HepG2 (cell line): ENCODE results near the gene ZBTB1. TPM values are rescaled to one million over a fixed set of nuclear protein-coding genes. Genes with fewer than 3 reads are reported as not detected.
A peak's percentile ranks its signal among the peaks of the same experiment; 100 is the strongest.

Experiments used
- ATAC-seq: fragments of 200-7000 bp; cut with Tn5 transposase; 3 replicates; pipeline ENCODE4 v1.9.1; 2020; ENCODE audit warnings: mild to moderate bottlenecking, moderate library complexity
- BruUV-seq: library from RNA; stranded (reverse); fragments of 400-500 nt; replicated peaks from 2 replicates; lab custom pipeline; 2021; lab: Mats Ljungman, UMichigan
- CTCF ChIA-PET: fragments of 300-600 bp; formaldehyde crosslinking; extraction: SDS; loops from one replicate; lab custom pipeline; 2021; ENCODE audit warnings: low total read pairs, inconsistent platforms, low intra/inter-chr PET ratio; lab: Yijun Ruan, JAX
- POLR2A ChIA-PET: fragments of 350-600 bp; sonication (Branson Sonifier 250); formaldehyde crosslinking; loops from one replicate; lab custom pipeline; 2020; ENCODE audit warnings: antibody characterized with exemption, inconsistent platforms; lab: Yijun Ruan, JAX
- DNase-seq: peaks from one replicate; pipeline ENCODE4 v3.0.0-alpha.2; 2015; ENCODE audit warnings: low spot score
- FAIRE-seq: peaks from 3 replicates; lab custom pipeline; 2011; peaks lifted over from hg19 to GRCh38; lab: Jason Lieb, UNC
- H2AFZ ChIP-seq: one replicate; pipeline ENCODE4 v1.6.1; 2011; ENCODE audit warnings: low read length, inconsistent platforms
- H3K27ac ChIP-seq: fragments of 300-600 bp; 3 replicates; pipeline ENCODE4 v1.8.0; 2011; ENCODE audit warnings: mixed run types, mild to moderate bottlenecking, mixed read lengths, low read length, inconsistent platforms; ENCODE audit not compliant: insufficient read depth; ENCODE audit errors: extremely low read length
- H3K27me3 ChIP-seq, 2 experiments: fragments of 200-600 bp in 1 of 2; 2 replicates in 1 of 2; 3 replicates in 1 of 2; pipeline versions ENCODE4 v1.6.0 to v1.8.0; 2011; ENCODE audit warnings: low read length in 2 of 2, mild to moderate bottlenecking in 2 of 2, moderate library complexity in 2 of 2, inconsistent platforms in 1 of 2; ENCODE audit not compliant: insufficient read depth in 2 of 2, control insufficient read depth in 1 of 2
- H3K36me3 ChIP-seq, 2 experiments: fragments of 200-600 bp in 1 of 2; replicated peaks in 1 of 2; 2 replicates in 1 of 2; 3 replicates in 1 of 2; pipeline versions ENCODE4 v1.5.1 to v1.8.0; 2011; ENCODE audit warnings: low read length in 2 of 2, inconsistent platforms in 1 of 2; ENCODE audit not compliant: insufficient read depth in 2 of 2, control insufficient read depth in 1 of 2
- H3K4me1 ChIP-seq: 2 replicates; pipeline ENCODE4 v1.5.1; 2012; ENCODE audit warnings: low read length, inconsistent platforms; ENCODE audit not compliant: insufficient read depth
- H3K4me2 ChIP-seq: 2 replicates; pipeline ENCODE4 v1.6.0; 2011; ENCODE audit warnings: low read depth, low read length, inconsistent platforms
- H3K4me3 ChIP-seq, 3 experiments: fragments of 200-600 bp in 1 of 3; sonication (generic), shearing (Covaris generic) in 1 of 3; replicated peaks in 1 of 3; 2 replicates each; pipeline ENCODE4 v1.5.1; 2011 to 2016; ENCODE audit warnings: low read length in 3 of 3, inconsistent platforms in 2 of 3, low read depth in 2 of 3, mild to moderate bottlenecking in 2 of 3, control low read depth in 1 of 3, mixed read lengths in 1 of 3; ENCODE audit not compliant: insufficient read depth in 1 of 3
- H3K79me2 ChIP-seq: one replicate; pipeline ENCODE4 v1.6.1; 2011; ENCODE audit warnings: low read length, inconsistent platforms; ENCODE audit not compliant: insufficient read depth
- H3K9ac ChIP-seq: 2 replicates; pipeline ENCODE4 v1.6.0; 2011; ENCODE audit warnings: mild to moderate bottlenecking, low read depth, low read length, inconsistent platforms; ENCODE audit not compliant: insufficient read depth
- H3K9me3 ChIP-seq: 2 replicates; pipeline ENCODE4 v1.5.1; 2012; ENCODE audit warnings: mild to moderate bottlenecking, low read length
- H4K20me1 ChIP-seq: 2 replicates; pipeline ENCODE4 v1.6.0; 2011; ENCODE audit warnings: inconsistent platforms, mild to moderate bottlenecking, low read length, moderate library complexity; ENCODE audit not compliant: insufficient read depth
- CENPT ChIP-seq: sonication (generic); formaldehyde crosslinking; IDR thresholded peaks from 2 replicates; pipeline ENCODE4 v1.8.0; 2022; ENCODE audit warnings: low read depth, mild to moderate bottlenecking, moderate library complexity, missing genetic modification reagents
- GATAD1 ChIP-seq: IDR thresholded peaks from 2 replicates; pipeline ENCODE4 v1.6.1; 2016; ENCODE audit warnings: missing genetic modification reagents, missing compliant biosample characterization
- HOXD1 ChIP-seq: sonication (generic); formaldehyde crosslinking; IDR thresholded peaks from 2 replicates; pipeline ENCODE4 v1.5.0; 2020; ENCODE audit warnings: missing genetic modification reagents
- KDM5A ChIP-seq: fragments of 200-600 bp; sonication (generic); IDR thresholded peaks from 2 replicates; pipeline ENCODE4 v1.7.0; 2018; ENCODE audit warnings: antibody characterized with exemption, mild to moderate bottlenecking, low read length, borderline replicate concordance
- PRPF4 ChIP-seq: fragments of 200-400 bp; formaldehyde crosslinking; IDR thresholded peaks from 2 replicates; pipeline ENCODE4 v1.6.1; 2016; ENCODE audit warnings: low read length, low read depth; ENCODE audit not compliant: poor library complexity, severe bottlenecking
- RNF2 ChIP-seq: fragments of 450-650 bp; conservative IDR thresholded peaks from 2 replicates; pipeline ENCODE4 v1.6.1; 2016; ENCODE audit warnings: low read depth
- SOX13 ChIP-seq, 3 experiments: fragments of 450-650 bp in 1 of 3; sonication (generic) in 1 of 3; formaldehyde crosslinking in 1 of 3; IDR thresholded peaks in 2 of 3; conservative IDR thresholded peaks in 1 of 3; 2 replicates each; pipeline versions ENCODE4 v1.5.0 to v1.6.1; 2016 to 2020; ENCODE audit warnings: antibody characterized with exemption in 1 of 3, mild to moderate bottlenecking in 1 of 3, missing compliant biosample characterization in 1 of 3, missing genetic modification reagents in 1 of 3, moderate library complexity in 1 of 3
- SP2 ChIP-seq: sonication (generic); formaldehyde crosslinking; IDR thresholded peaks from 2 replicates; pipeline ENCODE4 v1.5.1; 2020; ENCODE audit warnings: mild to moderate bottlenecking, missing genetic modification reagents
- SPEN ChIP-seq: sonication (generic); formaldehyde crosslinking; IDR thresholded peaks from 2 replicates; pipeline ENCODE4 v1.5.1; 2020; ENCODE audit warnings: low read depth, mild to moderate bottlenecking, missing genetic modification reagents
- TAF1 ChIP-seq: sonication (generic); formaldehyde crosslinking; IDR thresholded peaks from 2 replicates; pipeline ENCODE4 v1.4.0; 2020; ENCODE audit warnings: missing genetic modification reagents
- TFAP4 ChIP-seq: sonication (generic); IDR thresholded peaks from 2 replicates; pipeline ENCODE4 v1.6.1; 2016; ENCODE audit warnings: low read depth, borderline replicate concordance
- TMF1 ChIP-seq: sonication (generic); formaldehyde crosslinking; IDR thresholded peaks from 2 replicates; pipeline ENCODE4 v1.8.1; 2022; ENCODE audit warnings: low read depth, missing genetic modification reagents
- ZFAT ChIP-seq: sonication (generic); formaldehyde crosslinking; conservative IDR thresholded peaks from 2 replicates; pipeline ENCODE4 v1.8.1; 2023; ENCODE audit warnings: missing genetic modification reagents, inconsistent platforms
- ZNF138 ChIP-seq: sonication (generic); formaldehyde crosslinking; IDR thresholded peaks from 2 replicates; pipeline ENCODE4 v1.5.0; 2020; ENCODE audit warnings: mild to moderate bottlenecking, low read depth, missing genetic modification reagents
- ZNF672 ChIP-seq: sonication (generic); formaldehyde crosslinking; IDR thresholded peaks from 2 replicates; pipeline ENCODE4 v1.8.1; 2022; ENCODE audit warnings: missing genetic modification reagents
- ZNF770 ChIP-seq: sonication (generic); formaldehyde crosslinking; IDR thresholded peaks from 2 replicates; pipeline ENCODE4 v1.5.0; 2020; ENCODE audit warnings: mild to moderate bottlenecking, missing genetic modification reagents
- WGBS: methylation state at CpG from one replicate; pipeline ENCODE4 v1.1.6; 2017; ENCODE audit warnings: low lambda C conversion rate; 5-methylcytosine and 5-hydroxymethylcytosine counted together
- in situ Hi-C: cut with HindIII; loops from 2 replicates; pipeline ENCODE4 v1.10.0; 2017; ENCODE audit warnings: low pct_unique_long_range_greater_than_20kb; ENCODE audit not compliant: extremely low pct_ligation_motif_present
- intact Hi-C: fragments of 100-400 bp; cut with micrococcal nuclease; formaldehyde crosslinking; loops from one replicate; pipeline ENCODE4 v1.10.0; 2022; ENCODE audit not compliant: unreplicated experiment
- polyA plus RNA-seq, 8 experiments: library from polyadenylated mRNA; depleted of rRNA in 3 of 8; stranded (reverse) in 7 of 8; unstranded in 1 of 8; fragments of >200 nt; fragmentation: Illumina TruSeq in 4 of 8; extraction: Trizol in 4 of 8; gene quantifications; 2 replicates each; pipeline versions ENCODE4 v1.2.1 to v1.2.3, GENCODE V29; 2011 to 2016; ENCODE audit warnings: low read depth in 4 of 8, missing spikeins in 1 of 8, mixed read lengths in 1 of 8; ENCODE audit not compliant: insufficient read depth in 1 of 8
- total RNA-seq, 5 experiments: library from RNA; depleted of rRNA; stranded (reverse); fragments of >200 nt; fragmentation: Illumina TruSeq; extraction: Trizol; gene quantifications; 2 replicates each; pipeline ENCODE4 v1.2.3, GENCODE V29; 2016; ENCODE audit warnings: low read depth in 1 of 5
- TF ChIP-seq, protein P1 (sequence below): IDR thresholded peaks from 2 replicates; pipeline ENCODE4 v1.6.1; 2016; ENCODE audit warnings: control low read depth

The ZBTB1 gene
- total and polyA plus RNA-seq, 2 of the 13 experiments (the other 11 are each of a cell fraction or from before 2014, with no cell fraction given), result 18.8 to 22.6 TPM

- H3K27me3 ChIP-seq, result no peaks in the 10 kb centered on the region; a peak in 1 of 5 replicates
- intact Hi-C loops (no loop called here), in situ Hi-C loops (no loop called here)
- no peaks in the 10 kb centered on the region for H3K9me3 ChIP-seq
- H3K79me2 ChIP-seq, result peaks cover 61% of the 10 kb centered on the region
- H3K4me2 ChIP-seq, result peak overlapping the region; percentile 91
- no peak overlapping the region for H2AFZ ChIP-seq
- ChIA-PET CTCF (no interaction called here), POLR2A (interaction anchor here (0.8 to 1.9 kb wide), 12 partner anchors 9 to 434 kb away, joined by 3 to 17 read pairs (median 4); partner anchors contain the start of genes HSPA2 and MTHFD1)
- WGBS, result 2% methylated on average over 35 of the region's 68 CpGs
- H3K27ac ChIP-seq, result peak overlapping the region; percentile 99
- H3K9ac ChIP-seq, result peak overlapping the region; percentile 95
- H3K4me3 ChIP-seq, result peak overlapping the region; percentile 75 to 98 (median 93)
- H4K20me1 ChIP-seq, result peaks cover 26% of the 10 kb centered on the region
- no peaks in the 10 kb centered on the region for H3K36me3 ChIP-seq
- H3K4me1 ChIP-seq, result peaks cover 69% of the 10 kb centered on the region
- FAIRE-seq (no peak), ATAC-seq (peak; percentile 28), DNase-seq (peak; percentile 67)
- TSS peak; percentile 51 for BruUV-seq
- TF ChIP-seq ZFAT, result 0 out of 2 replicates have a peak, but pooled peaks have one; percentile 3
- TF ChIP-seq TAF1 (CRISPR knock-in tag), result peak; percentile 5; the same call in 1 of the 2 replicates
- TF ChIP-seq TFAP4, result peak; percentile 41; the same call in 1 of the 2 replicates
- no peak for TF ChIP-seq CENPT
- TF ChIP-seq ZNF138, result 0 out of 2 replicates have a peak, but pooled peaks have one; percentile 37
- TF ChIP-seq KDM5A, result peak; percentile 23; the same call in 1 of the 2 replicates
- TF ChIP-seq SP2, result peak; percentile 39; the same call in 1 of the 2 replicates
- peak; percentile 26; the same call in 1 of the 2 replicates for TF ChIP-seq ZNF770 (CRISPR knock-in tag)
- TF ChIP-seq PRPF4, result peak; percentile 48
- no peak for TF ChIP-seq ZNF672 (CRISPR knock-in tag)
- peak; percentile 35; the same call in 1 of the 2 replicates for TF ChIP-seq TMF1 (CRISPR knock-in tag)
- no peak for TF ChIP-seq SOX13 (IDR thresholded peaks at IDR 0.05)
- TF ChIP-seq SOX13 (CRISPR knock-in tag; conservative IDR thresholded peaks at IDR 0.05 in 1 of 2, IDR thresholded peaks at IDR 0.05 in 1 of 2), result 0 out of 4 replicates have a peak, but pooled peaks of 1 of the 2 experiments have one; percentile 68
- no peak for TF ChIP-seq HOXD1 (CRISPR knock-in tag)
- peak; percentile 42; the same call in 1 of the 2 replicates for TF ChIP-seq RNF2
- TF ChIP-seq, protein P1, sequence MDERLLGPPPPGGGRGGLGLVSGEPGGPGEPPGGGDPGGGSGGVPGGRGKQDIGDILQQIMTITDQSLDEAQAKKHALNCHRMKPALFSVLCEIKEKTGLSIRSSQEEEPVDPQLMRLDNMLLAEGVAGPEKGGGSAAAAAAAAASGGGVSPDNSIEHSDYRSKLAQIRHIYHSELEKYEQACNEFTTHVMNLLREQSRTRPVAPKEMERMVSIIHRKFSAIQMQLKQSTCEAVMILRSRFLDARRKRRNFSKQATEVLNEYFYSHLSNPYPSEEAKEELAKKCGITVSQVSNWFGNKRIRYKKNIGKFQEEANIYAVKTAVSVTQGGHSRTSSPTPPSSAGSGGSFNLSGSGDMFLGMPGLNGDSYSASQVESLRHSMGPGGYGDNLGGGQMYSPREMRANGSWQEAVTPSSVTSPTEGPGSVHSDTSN (CRISPR knock-in tag), result peak; percentile 90
- 0 out of 2 replicates have a peak, but pooled peaks have one; percentile 1 for TF ChIP-seq GATAD1 (CRISPR knock-in tag)
- peak; percentile 13; the same call in 1 of the 2 replicates for TF ChIP-seq SPEN
These were observed 576 bp downstream of the ZBTB1 start for GRCh38 chr14:64504897-64505794.
